Loucy (cell line): ENCODE results near the gene MBTD1.

Experiments used
- H2AFZ ChIP-seq: fragments of 200-600 bp; sonication (generic); 2 replicates; pipeline ENCODE4 v1.6.0; 2016; ENCODE audit warnings: antibody characterized with exemption, mild to moderate bottlenecking, low read length, moderate library complexity
- H3F3A ChIP-seq: fragments of 200-600 bp; 2 replicates; pipeline ENCODE4 v1.6.0; 2016; ENCODE audit warnings: antibody characterized with exemption, low read depth, mild to moderate bottlenecking
- H3K27me3 ChIP-seq: fragments of 200-600 bp; sonication (generic); 2 replicates; pipeline ENCODE4 v1.6.1; 2014; ENCODE audit warnings: low read length, mild to moderate bottlenecking; ENCODE audit not compliant: insufficient read depth, poor library complexity, severe bottlenecking
- H3K36me3 ChIP-seq: fragments of 200-600 bp; sonication (generic); 2 replicates; pipeline ENCODE4 v1.6.1; 2016; ENCODE audit warnings: low read length; ENCODE audit not compliant: insufficient read depth
- H3K4me1 ChIP-seq: fragments of 200-600 bp; sonication (generic); 2 replicates; pipeline ENCODE4 v1.5.1; 2014; ENCODE audit warnings: low read length, mild to moderate bottlenecking; ENCODE audit not compliant: insufficient read depth, poor library complexity, severe bottlenecking
- H3K4me2 ChIP-seq: fragments of 200-600 bp; sonication (generic); 2 replicates; pipeline ENCODE4 v1.6.0; 2014; ENCODE audit warnings: antibody characterized with exemption, low read length, low read depth, mild to moderate bottlenecking; ENCODE audit not compliant: poor library complexity, severe bottlenecking
- H3K4me3 ChIP-seq: fragments of 200-600 bp; sonication (generic); 2 replicates; pipeline ENCODE4 v1.5.1; 2014; ENCODE audit warnings: low read length, mild to moderate bottlenecking, mixed read lengths; ENCODE audit not compliant: poor library complexity, severe bottlenecking
- H3K79me2 ChIP-seq: fragments of 200-600 bp; sonication (generic); 2 replicates; pipeline ENCODE4 v1.6.1; 2014; ENCODE audit warnings: low read length; ENCODE audit not compliant: insufficient read depth
- H3K9ac ChIP-seq: fragments of 200-600 bp; sonication (generic); 2 replicates; pipeline ENCODE4 v1.6.0; 2014; ENCODE audit warnings: mild to moderate bottlenecking, low read depth, low read length, moderate library complexity; ENCODE audit not compliant: poor library complexity, severe bottlenecking
- H3K9me2 ChIP-seq: fragments of 200-600 bp; sonication (generic); replicated peaks from 2 replicates; pipeline ENCODE4 v1.6.1; 2016; ENCODE audit warnings: low read depth, low read length, mixed read lengths
- H3K9me3 ChIP-seq: fragments of 200-600 bp; sonication (generic); 2 replicates; pipeline ENCODE4 v1.6.1; 2014; ENCODE audit warnings: mild to moderate bottlenecking, antibody characterized with exemption, low read length, low read depth; ENCODE audit not compliant: insufficient read depth
- H4K20me1 ChIP-seq: fragments of 200-600 bp; sonication (generic); 2 replicates; pipeline ENCODE4 v1.6.0; 2014; ENCODE audit warnings: antibody characterized with exemption, low read length, mild to moderate bottlenecking; ENCODE audit not compliant: insufficient read depth, poor library complexity, severe bottlenecking
- EZH2phosphoT487 ChIP-seq: fragments of 200-600 bp; IDR thresholded peaks from 2 replicates; pipeline ENCODE4 v1.6.1; 2018; ENCODE audit warnings: antibody characterized with exemption, mild to moderate bottlenecking, moderate library complexity, borderline replicate concordance
- TF ChIP-seq, protein P1 (sequence below): fragments of 200-600 bp; sonication (generic); conservative IDR thresholded peaks from 2 replicates; pipeline ENCODE4 v1.5.1; 2014; ENCODE audit warnings: mild to moderate bottlenecking, antibody characterized with exemption, low read length

The MBTD1 gene

DNA sequence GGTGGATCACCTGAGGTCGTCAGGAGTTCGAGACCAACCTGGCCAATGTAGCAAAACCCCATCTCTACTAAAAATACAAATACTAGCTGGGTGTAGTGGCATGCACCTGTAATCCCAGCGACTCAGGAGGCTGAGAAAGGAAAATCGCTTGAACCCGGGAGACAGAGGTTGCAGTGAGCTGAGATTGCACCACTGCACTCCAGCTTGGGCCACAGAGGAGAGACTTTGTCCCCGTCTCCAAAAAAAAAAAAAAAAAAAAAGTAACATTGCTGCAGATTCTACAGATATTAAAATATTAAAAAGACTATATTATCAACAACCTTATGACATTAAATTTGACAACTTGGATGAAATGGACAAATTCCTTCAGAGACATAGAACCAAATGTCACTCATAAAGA is 25.7 kb downstream of the MBTD1 start:
- Histone ChIP-seq H3K36me3 (no peaks in the 10 kb centered on the region; the same call in 1 of the 2 replicates), H3K4me3 (no peak overlapping the region), H3K4me1 (peaks cover 18% of the 10 kb centered on the region), H3K27me3 (no peaks in the 10 kb centered on the region), H3K9ac (no peak overlapping the region), H4K20me1 (peaks cover 25% of the 10 kb centered on the region), H3F3A (0 out of 2 replicates have a peak, but pooled peaks cover 3% of the 10 kb centered on the region), H3K9me3 (no peaks in the 10 kb centered on the region), H3K9me2 (no peaks in the 10 kb centered on the region), H3K4me2 (no peak overlapping the region), H2AFZ (no peak overlapping the region), H3K79me2 (peaks cover 83% of the 10 kb centered on the region)
- no peak for TF ChIP-seq EZH2phosphoT487
- TF ChIP-seq, protein P1, sequence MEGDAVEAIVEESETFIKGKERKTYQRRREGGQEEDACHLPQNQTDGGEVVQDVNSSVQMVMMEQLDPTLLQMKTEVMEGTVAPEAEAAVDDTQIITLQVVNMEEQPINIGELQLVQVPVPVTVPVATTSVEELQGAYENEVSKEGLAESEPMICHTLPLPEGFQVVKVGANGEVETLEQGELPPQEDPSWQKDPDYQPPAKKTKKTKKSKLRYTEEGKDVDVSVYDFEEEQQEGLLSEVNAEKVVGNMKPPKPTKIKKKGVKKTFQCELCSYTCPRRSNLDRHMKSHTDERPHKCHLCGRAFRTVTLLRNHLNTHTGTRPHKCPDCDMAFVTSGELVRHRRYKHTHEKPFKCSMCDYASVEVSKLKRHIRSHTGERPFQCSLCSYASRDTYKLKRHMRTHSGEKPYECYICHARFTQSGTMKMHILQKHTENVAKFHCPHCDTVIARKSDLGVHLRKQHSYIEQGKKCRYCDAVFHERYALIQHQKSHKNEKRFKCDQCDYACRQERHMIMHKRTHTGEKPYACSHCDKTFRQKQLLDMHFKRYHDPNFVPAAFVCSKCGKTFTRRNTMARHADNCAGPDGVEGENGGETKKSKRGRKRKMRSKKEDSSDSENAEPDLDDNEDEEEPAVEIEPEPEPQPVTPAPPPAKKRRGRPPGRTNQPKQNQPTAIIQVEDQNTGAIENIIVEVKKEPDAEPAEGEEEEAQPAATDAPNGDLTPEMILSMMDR, result no peak

GRCh38 chr17:51231999-51232398 is 27.9 kb downstream of the MBTD1 start:
- Histone ChIP-seq H3K36me3 (no peaks in the 10 kb centered on the region; the same call in 1 of the 2 replicates), H3K4me2 (no peak overlapping the region), H3K9me2 (no peaks in the 10 kb centered on the region), H2AFZ (no peak overlapping the region), H3K9me3 (no peaks in the 10 kb centered on the region), H3K9ac (no peak overlapping the region), H3K4me1 (peaks cover 5% of the 10 kb centered on the region), H3F3A (no peaks in the 10 kb centered on the region), H3K4me3 (no peak overlapping the region), H3K79me2 (peaks cover 89% of the 10 kb centered on the region), H4K20me1 (peaks cover 20% of the 10 kb centered on the region), H3K27me3 (no peaks in the 10 kb centered on the region)
- no peak for TF ChIP-seq EZH2phosphoT487
- TF ChIP-seq, protein P1, result no peak

- H3K27me3 ChIP-seq, result no peaks in the 10 kb centered on the region
- H3K4me3 ChIP-seq, result no peak overlapping the region
- H4K20me1 ChIP-seq, result peaks cover 22% of the 10 kb centered on the region
- H3K9ac ChIP-seq, result no peak overlapping the region
- no peaks in the 10 kb centered on the region for H3K9me2 ChIP-seq
- no peak for TF ChIP-seq EZH2phosphoT487
- TF ChIP-seq, protein P1, result no peak
- no peaks in the 10 kb centered on the region for H3K9me3 ChIP-seq
- H3K36me3 ChIP-seq, result no peaks in the 10 kb centered on the region; the same call in 1 of the 2 replicates
- no peak overlapping the region for H2AFZ ChIP-seq
- H3K4me1 ChIP-seq, result peaks cover 5% of the 10 kb centered on the region
- H3K4me2 ChIP-seq, result no peak overlapping the region
- H3K79me2 ChIP-seq, result peaks cover 90% of the 10 kb centered on the region
- no peaks in the 10 kb centered on the region for H3F3A ChIP-seq
These were observed 29.5 kb downstream of the MBTD1 start for GRCh38 chr17:51230306-51230705.
